HTR-8/SVneo (cell line): ENCODE data around the gene DPF3.

Experiments
- DNase-seq: peaks from one replicate; pipeline ENCODE4 v3.0.0; 2011; ENCODE audit warnings: low spot score, mixed read lengths; ENCODE audit not compliant: insufficient read length
- FAIRE-seq: peaks from 2 replicates; lab custom pipeline; 2011; peaks lifted over from hg19 to GRCh38; lab: Jason Lieb, UNC

Gene DPF3

DNA sequence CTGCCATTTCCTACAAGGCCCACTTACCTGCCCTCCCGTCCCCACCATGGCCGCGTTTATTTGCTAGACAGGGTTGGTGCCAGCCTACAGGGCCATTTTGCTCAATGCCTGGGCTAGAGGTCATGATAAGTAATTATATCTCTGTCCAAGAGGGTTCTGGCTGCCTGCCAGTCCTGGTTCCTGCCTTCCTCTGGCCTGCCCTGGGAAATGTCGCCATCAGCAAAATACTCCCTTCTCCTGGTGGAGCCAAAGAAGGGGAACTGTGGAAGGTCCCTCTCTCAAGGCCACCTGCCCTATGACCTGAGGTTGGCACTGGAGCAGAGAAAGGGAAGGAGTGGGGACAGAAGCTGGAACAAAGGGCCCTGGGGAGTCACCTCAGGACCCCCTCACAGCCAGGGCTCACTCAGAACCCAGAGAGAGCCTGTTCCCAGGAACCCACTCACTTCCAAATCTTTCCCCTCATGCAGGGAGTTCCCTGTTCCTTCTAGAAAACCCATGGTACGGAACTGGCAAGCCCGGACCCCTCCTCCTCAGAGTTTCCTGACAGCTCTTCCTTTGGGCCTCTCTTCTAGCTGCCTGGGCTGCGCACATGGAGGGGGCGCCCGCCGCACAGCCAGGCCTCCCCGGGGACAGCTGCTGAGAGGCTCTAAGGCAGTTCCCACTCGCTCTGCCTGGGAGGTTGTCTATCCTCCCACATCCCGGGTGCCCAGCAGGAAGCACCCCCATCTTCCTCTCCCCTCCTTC lies 280.5 kb downstream of the DPF3 start:
- DNase-seq: no peak
- peak; percentile 93 for FAIRE-seq

DNA sequence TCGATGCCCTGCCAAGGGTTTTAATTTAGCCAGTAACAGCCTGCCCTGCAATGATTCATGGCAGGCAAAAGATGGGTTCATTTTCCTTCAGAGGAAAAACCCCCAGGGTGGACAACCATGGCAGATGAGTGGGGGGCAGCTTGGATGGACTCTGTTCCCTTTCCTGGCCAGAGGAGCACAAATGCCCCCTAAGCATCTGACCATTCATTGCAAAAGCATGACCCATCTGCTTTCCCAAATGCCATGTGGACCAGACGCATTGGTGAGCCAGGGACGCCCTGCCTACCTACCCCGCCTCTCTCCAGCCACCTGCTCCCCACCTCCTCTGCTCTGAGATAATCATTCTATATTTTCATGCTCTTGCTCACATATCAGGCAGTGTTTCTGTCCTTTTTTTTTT lies 281.9 kb downstream of the DPF3 start:
- FAIRE-seq (no peak), DNase-seq (no peak)

DNA sequence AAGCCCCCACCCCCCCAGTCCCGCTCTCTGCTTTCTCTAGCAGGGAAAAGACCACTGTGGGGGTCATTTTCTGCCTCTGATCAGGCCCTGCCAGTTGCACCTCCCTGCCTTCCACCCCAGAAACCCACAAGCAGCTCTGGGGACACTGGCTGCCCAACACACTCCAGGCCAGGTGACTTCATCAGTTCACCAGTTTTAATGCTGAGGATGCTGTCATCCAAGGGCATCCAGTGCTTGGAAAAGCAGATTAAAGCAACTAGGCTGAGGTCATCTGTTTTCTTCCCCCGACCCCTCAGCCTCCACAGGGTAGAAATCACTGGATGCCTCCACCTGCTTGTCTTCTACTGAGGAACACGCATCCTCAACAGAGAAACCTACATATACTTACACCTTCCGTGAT lies 282.4 kb downstream of the DPF3 start:
- FAIRE-seq: peak; percentile 33

DNA sequence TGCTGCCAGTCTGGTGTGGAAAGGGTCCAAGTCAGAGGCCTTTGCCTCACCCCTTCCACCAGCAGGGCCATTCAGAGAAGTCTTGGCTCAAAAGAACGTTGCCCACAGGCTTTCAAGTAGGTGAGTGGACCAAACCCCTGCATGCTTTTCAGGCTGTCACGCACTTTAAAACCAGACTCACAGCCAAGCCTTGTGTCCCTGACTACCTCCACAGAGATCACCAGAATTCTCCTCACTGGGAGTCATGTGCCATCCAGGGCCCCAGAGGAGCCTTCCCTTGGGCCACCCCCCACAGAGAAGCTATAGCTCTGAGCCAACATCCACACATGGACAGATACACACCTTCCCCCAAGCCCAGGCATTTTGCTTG lies 283.1 kb downstream of the DPF3 start:
- DNase-seq: no peak
- FAIRE-seq: peak; percentile 13

More for the DNA sequence above, 282.4 kb downstream of the DPF3 start:
- DNase-seq: no peak

DNA sequence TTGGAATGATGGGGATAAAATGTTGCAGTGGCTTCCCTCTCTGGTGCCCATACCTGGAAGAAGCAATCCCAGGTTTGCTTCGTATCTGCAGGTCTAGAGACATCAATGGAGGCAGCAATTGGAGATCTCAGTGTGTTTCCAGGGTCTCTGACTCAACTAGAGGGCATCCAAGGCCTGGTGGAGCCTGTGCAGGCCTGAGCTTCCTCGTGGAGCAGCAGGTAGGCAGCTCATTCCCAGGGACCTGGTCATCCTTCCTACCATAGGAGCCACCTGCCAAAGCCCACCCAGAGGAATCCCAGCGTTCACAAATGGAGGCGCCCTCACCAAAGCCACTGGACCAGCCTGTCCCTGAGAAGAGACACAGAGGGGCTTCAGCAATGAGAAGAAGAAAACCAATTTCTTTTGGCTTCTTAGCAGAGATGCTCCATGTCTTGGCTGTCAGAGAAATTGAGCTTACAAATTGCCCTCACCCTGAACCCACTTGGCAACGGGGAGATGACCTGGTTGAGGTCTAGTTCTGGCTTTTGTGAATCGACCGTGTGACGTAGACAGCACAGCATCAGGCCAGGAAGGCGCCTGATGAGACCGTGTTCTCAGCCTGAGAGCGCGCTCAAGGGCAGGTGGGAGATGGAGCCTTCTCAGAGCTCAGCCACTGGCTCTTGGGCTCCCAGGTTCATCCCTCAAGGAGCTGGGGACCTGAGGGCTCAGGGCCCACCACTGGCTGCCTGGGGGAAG lies 283.6 kb downstream of the DPF3 start:
- DNase-seq (no peak), FAIRE-seq (peak; percentile 80)

DNA sequence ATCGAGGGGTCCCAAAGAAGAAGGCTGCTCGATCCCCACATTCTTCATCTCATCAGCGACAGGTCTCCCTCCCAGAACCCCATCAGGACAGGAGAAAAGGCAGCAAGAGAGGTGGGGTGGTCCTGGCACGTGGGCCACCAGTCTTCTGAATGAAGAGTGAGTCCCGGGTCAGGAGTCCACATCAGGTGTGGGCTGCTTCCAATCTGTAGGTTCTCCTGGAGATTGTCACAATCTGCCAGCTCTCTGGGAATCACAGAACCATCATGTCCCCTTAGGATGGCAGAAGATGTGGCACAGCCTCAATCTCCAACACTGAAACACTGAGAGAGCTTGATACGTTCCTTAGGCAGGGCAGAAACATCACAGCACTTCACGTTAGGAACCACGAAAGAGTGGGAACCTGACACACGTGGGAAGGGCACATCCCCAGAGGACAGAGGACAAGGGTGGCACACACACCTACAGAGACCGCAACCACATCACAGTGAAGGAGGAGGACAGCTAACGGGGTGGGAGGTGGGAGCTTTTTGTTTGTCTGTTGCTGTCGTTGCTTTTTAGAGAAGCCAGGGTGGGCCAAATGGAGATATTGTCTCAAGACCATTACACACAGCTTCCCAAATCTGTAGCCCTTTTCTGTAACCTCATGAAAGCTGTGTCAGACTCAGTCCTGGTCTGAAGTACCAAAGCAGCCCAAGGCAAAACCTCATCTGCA lies 284.5 kb downstream of the DPF3 start:
- DNase-seq (no peak), FAIRE-seq (no peak)

DNA sequence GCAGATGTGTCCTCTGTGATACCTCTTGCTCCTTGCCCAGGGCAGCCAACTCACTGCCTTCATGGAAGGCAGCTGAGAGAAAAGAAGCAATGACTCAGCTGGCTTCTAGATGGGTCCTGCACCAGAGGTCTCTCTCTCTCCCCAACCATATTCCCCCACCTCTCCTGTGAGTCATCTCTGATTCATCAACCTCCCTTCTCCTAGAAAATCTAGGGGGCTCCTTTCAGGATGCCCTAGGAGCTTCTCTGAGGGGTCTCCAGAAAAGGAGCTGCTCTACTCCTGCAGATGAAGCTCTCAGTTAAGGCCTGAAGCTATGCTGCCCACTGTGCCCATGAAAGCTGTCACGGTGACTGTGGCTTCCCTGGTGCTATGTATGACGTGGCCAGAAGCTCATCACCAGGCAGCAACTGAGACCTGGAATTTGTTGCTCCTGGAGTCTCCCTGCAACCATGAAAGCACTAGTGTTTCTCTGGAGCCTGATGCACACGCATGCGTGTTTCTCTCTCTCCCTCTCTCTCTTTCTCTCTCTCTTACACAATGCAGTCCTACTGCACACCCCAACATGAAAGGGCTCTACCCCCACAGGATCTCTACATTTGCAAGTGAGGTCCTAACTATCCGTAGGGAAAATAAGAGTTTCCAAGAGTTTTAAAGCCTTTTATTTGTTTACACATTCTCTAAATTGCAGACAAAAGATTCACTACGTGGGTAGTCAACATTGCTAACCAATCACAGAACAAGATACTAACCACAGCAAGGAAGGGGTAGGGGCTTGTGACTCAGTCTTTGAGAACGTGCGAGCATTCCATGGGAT lies 285.3 kb downstream of the DPF3 start:
- DNase-seq (peak; percentile 98), FAIRE-seq (no peak)

DNA sequence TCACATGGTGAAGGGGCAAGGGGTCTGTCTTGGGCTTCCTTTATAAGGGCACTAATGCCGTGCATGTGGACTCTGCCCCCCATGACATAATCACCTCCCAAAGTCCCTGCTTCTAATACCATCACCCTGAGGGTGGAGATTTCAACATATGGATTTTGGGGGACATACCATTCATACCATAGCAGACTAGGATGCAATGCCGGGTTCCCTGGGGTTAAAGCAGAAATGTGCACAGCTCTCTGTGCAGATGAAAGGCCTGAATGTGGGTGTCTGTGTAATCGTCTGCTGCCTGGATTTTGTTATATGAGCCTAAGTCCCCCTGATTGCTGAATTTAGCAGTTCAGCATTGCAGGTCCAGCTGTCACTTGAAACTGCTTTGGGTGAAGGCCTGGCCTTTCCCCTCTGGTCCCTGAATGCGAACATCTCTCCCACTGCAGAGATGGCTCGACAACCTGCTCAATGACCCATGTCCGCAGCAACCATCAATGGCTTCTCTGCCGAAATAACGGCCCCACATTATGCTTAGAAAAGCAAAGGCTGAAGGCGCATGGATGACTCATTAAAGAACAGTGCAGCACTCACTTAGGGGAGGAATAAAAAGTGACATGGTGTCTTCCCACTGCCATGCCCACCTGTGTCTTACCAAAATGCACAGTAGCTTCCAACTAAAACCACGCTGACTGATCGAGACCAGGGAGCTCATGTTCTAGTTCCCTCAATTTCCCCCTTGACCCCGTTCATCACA lies 286.3 kb downstream of the DPF3 start:
- peak; percentile 98 for FAIRE-seq
- DNase-seq: no peak

DNA sequence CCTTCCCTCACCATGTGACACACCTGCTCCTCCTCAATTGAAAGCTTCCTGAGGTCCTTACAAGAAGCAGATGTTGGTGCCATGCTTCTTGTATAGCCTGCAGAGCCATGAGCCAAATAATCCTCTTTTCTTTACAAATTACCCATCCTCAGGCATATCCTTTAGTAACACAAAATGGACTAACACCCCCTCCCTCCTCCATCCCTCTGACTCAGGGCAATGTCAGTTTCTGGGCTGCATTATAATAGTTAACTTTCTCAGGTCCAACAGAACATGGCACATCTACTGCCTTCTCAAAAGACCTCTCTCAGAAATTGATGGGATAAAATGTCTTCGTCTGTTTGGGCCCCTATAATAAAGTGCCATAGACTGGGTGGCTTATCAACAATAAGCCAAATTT lies 287.0 kb downstream of the DPF3 start:
- FAIRE-seq (no peak), DNase-seq (no peak)

DNA sequence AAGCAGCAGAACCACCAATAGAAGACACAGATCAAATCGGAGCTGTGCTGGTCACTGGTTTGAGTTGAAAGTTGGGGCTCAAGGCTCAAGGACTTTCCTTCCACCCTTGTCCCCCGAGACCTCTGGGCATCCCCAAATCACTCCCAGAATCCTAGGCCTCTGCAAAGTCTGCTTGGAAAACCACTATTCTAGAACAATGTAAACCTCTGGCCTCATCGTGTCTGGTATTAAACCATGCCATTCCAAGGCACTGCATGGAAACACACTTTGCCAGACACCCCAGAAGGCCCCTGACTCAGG lies 288.0 kb downstream of the DPF3 start:
- no peak for DNase-seq
- no peak for FAIRE-seq

DNA sequence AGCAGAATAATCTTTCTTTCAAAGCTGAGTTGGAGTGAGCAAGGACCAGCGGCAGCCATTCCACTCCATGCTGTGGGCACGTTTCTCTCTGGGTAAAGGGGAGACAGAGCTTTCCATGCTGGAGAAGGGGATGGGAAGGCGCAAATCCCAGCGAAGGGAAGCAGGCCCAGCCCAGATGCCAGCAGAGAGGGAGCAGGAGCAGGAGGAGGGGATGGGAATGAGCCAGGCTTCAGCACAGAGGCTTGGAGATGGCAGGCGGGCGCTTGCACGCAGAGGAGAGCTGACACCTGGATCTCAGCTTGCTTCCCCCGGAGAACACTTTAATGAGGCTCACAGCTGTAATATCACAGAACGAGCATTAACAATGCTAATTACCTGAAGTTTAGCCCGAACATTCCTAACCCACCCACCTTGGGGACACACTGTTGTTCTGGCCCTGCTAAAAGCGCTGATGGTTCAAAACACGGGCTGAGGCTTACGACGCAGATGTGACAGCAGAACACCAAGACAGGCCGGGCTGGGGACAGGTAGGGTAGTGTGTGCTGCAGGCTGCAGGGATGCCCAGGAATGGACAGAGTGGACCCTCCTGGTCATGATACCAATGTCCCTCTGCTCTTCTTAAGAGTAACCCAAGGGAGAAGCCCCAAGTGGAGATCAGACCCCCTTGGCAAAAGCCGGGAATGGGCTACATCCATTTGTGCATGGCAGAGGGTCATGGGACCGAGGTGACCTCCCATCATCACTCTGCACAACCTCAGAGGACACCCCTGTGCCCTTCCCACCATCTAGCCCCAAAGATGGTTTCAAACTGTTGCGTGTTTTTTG lies 288.6 kb downstream of the DPF3 start:
- FAIRE-seq (peak; percentile 93), DNase-seq (no peak)

DNA sequence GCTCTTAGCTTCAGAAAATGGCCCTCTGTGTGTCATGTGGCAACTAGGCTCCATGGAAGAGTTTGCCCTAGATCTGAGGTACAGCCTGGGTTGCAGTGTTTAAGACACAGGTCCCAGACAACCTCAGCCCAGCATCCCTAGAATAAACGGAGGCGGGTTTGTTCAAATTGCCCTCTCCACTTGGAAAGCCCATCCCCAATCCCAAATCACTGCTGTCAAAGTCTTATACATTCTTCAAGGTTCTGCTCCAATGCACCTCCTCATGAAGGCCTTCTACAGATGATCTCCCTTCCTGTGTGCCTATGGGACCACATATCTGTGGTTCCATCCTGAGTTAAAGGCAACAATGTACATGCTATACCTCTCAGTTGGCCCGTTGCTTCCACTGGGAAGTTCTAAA lies 289.8 kb downstream of the DPF3 start:
- no peak for FAIRE-seq
- DNase-seq: no peak

DNA sequence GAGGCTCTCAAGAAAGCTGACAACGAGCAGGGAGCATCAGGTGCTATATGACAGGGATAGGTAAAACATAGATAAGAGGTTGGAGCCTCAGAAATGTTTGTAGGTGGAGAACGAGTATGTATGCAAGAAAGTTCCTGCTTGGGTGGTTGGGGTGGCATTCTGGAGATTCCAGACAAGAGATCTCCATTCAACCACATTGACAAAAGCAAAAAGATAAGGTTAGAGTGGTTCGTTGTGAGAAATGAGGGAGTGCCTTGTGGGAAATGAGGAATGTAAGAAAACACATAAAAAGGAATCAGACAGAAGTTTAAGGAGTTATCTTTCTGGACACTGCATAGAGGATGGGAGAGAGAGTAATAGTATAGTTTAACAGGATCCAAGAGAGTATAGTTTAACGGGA lies 290.3 kb downstream of the DPF3 start:
- DNase-seq (no peak), FAIRE-seq (peak; percentile 90)

DNA sequence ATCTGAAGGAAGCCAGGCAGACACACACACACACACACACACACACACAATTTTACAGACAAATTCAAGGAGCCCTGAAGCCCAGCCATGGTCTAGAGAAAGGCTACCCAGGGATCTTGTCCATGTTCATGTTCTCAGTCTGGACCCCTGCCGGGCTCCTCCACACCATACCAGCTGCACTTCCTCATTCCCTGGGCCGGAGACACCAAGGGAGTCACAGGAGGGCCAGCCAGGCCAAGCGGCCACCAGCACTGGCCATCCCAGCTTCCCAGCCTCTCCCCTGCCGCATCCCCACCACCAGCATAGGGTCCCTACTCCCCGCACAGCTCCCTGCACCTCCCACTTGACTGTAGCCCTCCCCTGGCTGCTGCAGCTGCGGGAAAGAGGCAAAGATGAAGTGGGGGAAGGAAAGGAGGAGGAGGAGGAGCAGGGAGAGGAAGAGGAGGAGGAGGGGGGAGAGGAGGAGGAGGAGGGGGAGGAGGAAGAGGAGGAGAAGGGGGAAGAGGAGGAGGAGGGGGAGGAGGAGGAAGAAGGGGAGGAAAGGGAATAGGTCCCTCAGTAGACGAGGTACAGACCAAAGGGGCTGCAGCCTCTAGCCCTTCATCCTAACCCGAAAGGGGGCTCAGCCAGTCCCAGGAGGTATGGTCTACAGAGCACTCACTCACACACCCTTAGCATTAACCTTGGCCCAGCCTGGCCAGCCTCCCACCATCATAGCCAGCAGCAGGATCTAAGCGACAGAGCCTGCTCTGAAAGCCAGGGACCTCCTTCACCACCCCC lies 293.2 kb downstream of the DPF3 start:
- no peak for DNase-seq
- peak; percentile 93 for FAIRE-seq

DNA sequence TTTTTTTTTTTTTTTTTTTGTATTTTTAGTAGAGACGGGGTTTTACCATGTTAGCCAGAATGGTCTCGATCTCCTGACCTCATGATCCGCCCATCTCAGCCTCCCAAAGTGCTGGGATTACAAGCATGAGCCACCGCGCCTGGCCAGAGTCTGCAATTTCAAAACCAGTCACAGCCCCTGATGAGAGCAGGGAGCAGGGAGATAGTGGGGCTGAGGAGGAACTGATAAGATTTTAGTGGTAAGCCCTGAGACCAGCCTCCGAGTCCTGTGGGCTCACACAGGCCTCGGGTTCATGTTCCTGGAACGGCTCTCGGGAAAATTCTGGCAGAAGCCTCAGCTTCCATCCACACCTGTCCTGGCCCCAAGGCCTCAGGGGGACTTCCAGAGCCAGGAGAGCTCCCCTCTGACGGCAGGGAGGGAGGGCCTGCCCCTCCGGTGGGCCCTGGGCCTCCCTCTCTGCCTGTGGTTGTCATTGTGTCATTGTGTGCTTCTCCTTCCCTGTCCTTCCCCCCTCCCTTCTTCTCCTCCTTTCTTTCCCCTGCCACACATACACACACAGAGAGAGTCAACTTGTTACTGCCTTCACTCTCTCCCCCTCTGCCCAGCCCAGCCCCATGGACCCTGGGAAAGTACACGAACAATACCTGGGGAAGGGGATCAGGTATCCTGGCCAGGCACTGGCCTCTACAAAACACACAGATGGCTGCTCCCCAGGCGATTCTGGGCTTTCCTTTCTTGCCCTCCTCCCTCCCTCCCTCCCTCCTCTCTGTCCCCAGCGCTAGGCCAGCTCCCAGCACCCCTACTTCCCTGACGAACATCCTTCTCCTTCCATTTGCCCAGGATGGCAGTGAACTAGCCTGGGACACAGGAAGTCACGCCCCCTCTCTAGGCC lies 294.1 kb downstream of the DPF3 start:
- peak; percentile 36 for FAIRE-seq
- DNase-seq: no peak

DNA sequence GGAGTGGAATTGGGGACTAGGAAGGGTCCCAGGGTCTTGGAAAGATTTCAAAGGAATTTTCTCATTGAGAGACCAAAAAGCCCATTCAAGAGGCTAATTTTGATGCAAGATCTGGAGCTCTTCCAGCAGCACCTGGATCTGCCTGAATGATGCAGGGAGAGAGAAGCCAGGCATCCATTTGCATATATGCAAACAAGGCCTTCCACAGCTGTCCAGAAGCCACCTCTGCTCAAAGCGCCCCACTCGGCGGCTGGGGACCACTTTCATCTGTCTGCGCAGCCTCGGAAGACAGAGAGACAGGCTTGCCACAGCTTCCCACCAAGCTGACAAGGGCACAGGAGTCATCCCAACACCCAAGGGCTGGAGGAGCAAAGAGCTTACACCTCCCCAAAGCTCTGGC lies 295.6 kb downstream of the DPF3 start:
- FAIRE-seq (no peak), DNase-seq (no peak)
